GM21619 (cell line): ENCODE results near the gene RASAL1.

Source experiments
- ATAC-seq: cut with Tn5 transposase; IDR thresholded peaks from one replicate; pipeline ENCODE4 v1.9.1; 2021; ENCODE audit not compliant: unreplicated experiment

The RASAL1 gene

GRCh38 chr12:113135178-113136127 is at the start of gene RASAL1:
Gene RASAL1, minus strand, starts transcription at chr12:113135761. Its CDS starts 299 bp downstream, at chr12:113135462.
- ATAC-seq, result no peak

- peak; percentile 76 for ATAC-seq
Measured at GRCh38 chr12:113184900-113185179, 49.3 kb upstream of the RASAL1 start.

GRCh38 chr12:113184098-113184899 is 48.7 kb upstream of the RASAL1 start:
- ATAC-seq, result peak; percentile 45

- ATAC-seq, result no peak
Measured at GRCh38 chr12:113183030-113183589, 47.5 kb upstream of the RASAL1 start.

- ATAC-seq, result no peak
Measured at GRCh38 chr12:113181975-113182374, 46.4 kb upstream of the RASAL1 start.

- no peak for ATAC-seq
Measured at GRCh38 chr12:113180333-113180732, 44.8 kb upstream of the RASAL1 start.

- ATAC-seq, result no peak
Measured at GRCh38 chr12:113179023-113179422, 43.5 kb upstream of the RASAL1 start.

GRCh38 chr12:113174461-113175384 is 39.2 kb upstream of the RASAL1 start:
- ATAC-seq, result peak; percentile 54

- no peak for ATAC-seq
Measured at GRCh38 chr12:113173081-113173698, 37.6 kb upstream of the RASAL1 start.

- ATAC-seq, result no peak
Measured at GRCh38 chr12:113172185-113172584, 36.6 kb upstream of the RASAL1 start.

- ATAC-seq, result no peak
Measured at GRCh38 chr12:113171543-113171942, 36.0 kb upstream of the RASAL1 start.

- ATAC-seq, result no peak
Measured at GRCh38 chr12:113170926-113171325, 35.4 kb upstream of the RASAL1 start.

- ATAC-seq, result no peak
Measured at GRCh38 chr12:113170457-113170856, 34.9 kb upstream of the RASAL1 start.

- no peak for ATAC-seq
Measured at GRCh38 chr12:113169697-113170096, 34.1 kb upstream of the RASAL1 start.

GRCh38 chr12:113167868-113168267 is 32.3 kb upstream of the RASAL1 start:
- ATAC-seq, result no peak

- ATAC-seq, result no peak
Measured at GRCh38 chr12:113165521-113166450, 30.2 kb upstream of the RASAL1 start.

- ATAC-seq, result no peak
Measured at GRCh38 chr12:113164014-113164413, 28.5 kb upstream of the RASAL1 start.

- ATAC-seq, result no peak
Measured at GRCh38 chr12:113163030-113163360, 27.4 kb upstream of the RASAL1 start.
